GM21825 (cell line): ENCODE data around the gene C5orf34.
A peak's percentile ranks its signal among the peaks of the same experiment; 100 is the strongest.
"Not testable (repeated sequence)": the region's sequence is repeated elsewhere in the genome, so short reads cannot be mapped to it uniquely, and the experiment has no call there.

Experiments
- ATAC-seq: cut with Tn5 transposase; IDR thresholded peaks from one replicate; pipeline ENCODE4 v1.9.1; 2021; ENCODE audit warnings: mild to moderate bottlenecking, moderate library complexity; ENCODE audit not compliant: unreplicated experiment

Gene C5orf34

GRCh38 chr5:43514816-43515677 is at the start of gene C5orf34:
Gene C5orf34 (minus strand): TSS chr5:43515148. CDS start chr5:43509339, 5,809 bp downstream.
- peak; percentile 99 for ATAC-seq

DNA sequence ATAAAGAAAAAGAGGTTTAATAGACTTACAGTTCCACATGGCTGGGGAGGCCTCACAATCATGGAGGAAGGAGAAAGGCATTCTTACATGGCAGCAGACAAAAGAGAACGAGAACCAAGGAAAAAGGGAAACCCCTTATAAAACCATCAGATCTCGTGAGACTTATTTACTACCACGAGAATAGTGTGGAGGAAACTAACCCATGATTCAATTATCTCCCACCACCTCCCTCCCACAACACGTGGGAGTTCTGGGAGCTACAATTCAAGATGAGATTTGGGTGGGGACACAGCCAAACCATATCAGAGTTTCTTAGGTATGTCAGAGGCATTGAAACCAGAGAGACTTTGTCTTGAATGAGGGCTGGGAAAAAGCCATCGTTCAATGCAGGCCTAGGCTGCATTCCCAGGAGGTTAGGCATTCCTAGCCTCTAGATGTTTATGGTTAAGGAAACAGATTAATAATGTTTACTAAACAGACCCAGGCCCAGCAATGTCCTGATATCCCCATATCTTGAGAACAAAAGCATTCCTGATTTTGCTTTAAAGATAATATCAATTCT is 49.4 kb upstream of the C5orf34 start:
- ATAC-seq = no peak

- ATAC-seq = no peak
These were observed 48.4 kb upstream of the C5orf34 start for GRCh38 chr5:43563321-43563720.

- ATAC-seq = no peak
These were observed 46.4 kb upstream of the C5orf34 start for GRCh38 chr5:43561356-43561755.

DNA sequence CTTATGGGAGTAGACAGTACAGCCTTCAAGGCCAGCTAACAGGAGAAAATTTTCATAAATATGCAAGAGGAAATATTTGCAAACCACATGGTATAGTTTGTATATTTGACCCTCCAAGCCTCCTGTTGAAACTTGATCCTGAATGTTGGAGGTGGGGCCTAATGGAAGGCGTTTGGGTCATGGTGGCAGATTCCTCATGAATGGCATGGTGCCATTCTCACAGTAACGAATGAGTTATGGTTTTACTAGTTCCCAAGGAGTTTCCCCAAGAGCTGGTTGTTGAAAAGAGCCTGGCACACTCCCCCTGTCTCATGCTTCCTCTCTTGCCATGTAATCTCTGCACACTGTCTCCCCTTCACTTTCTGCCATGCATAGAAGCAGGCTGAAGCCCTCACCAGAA is 45.2 kb upstream of the C5orf34 start:
- ATAC-seq = no peak

- peak; percentile 75 for ATAC-seq
These were observed 42.1 kb upstream of the C5orf34 start, which contains the start of gene PAIP1 for GRCh38 chr5:43556857-43557542. Gene PAIP1 (minus strand): TSS chr5:43557077. CDS start chr5:43556846, 231 bp downstream.

DNA sequence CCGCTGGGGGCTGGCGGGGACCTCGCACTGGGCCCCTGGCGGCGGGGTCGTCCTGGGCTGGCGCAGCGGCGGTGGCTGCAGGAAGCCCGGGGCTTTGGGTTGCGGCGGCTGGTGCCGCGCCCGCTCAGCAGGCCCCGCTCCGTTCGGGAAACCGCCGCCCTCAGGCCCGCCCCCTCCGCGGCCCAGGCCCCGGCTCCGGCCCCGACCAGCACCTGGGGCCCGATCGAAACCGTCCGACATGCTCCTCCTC is 41.6 kb upstream of the C5orf34 start:
- ATAC-seq = peak; percentile 89

DNA sequence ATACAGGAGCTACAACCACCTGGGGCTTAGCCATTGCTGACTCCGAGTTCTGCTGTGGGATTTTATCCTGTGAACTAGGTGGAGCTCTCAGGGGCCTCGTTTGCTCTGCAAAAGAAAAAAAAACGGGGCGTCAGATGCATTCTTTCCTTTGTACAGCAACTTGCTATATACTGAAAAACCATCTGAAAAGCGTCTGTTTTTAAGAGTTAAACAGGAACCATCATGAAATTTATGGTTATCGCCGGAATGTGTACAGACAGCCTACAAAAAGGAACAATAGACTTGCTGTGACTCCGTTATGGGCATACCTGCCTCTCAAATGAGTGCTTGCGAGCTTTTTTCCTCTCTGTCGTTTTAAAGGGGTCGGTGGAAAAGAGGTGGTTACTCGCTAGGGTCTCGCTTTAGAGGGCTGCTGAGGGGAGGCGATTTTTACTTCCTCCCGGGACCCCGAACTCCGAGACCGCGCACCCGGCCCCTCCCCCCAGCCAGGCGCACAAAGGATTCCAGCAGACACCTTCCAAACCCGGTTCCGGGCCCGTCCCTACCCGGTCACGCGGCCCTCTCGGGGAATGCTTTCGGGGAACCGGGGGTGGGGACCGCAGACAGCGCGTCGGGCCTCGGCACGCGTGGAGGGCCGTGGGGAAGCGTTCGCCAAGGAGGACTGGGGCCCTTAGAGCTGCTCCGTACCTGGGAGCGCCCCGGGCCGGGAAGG is 41.1 kb upstream of the C5orf34 start:
- ATAC-seq = peak; percentile 28

GRCh38 chr5:43554497-43554896 is 39.5 kb upstream of the C5orf34 start:
- no peak for ATAC-seq

- ATAC-seq = no peak
These were observed 38.4 kb upstream of the C5orf34 start for GRCh38 chr5:43553381-43553780.

DNA sequence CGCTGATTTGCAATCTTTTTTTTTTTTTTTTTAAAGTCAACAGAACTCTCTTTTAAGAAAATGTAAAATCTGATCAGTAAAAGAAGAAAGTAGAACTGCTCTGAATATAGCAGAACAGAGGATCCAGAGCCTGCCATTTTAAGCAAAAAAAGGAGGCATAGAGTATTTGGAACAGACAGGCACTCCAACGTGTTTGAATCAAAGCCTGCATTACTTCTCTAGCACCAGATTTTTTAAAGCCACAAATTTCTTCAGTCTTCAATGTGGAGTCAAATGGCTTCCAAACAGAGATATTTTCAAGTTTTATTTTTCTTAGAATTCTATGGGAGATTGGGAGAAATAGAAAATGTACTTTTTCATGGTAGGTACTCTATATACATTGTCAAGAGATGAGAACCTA is 36.8 kb upstream of the C5orf34 start:
- no peak for ATAC-seq

- not testable (repeated sequence) for ATAC-seq
These were observed 34.3 kb upstream of the C5orf34 start for GRCh38 chr5:43549272-43549671.

DNA sequence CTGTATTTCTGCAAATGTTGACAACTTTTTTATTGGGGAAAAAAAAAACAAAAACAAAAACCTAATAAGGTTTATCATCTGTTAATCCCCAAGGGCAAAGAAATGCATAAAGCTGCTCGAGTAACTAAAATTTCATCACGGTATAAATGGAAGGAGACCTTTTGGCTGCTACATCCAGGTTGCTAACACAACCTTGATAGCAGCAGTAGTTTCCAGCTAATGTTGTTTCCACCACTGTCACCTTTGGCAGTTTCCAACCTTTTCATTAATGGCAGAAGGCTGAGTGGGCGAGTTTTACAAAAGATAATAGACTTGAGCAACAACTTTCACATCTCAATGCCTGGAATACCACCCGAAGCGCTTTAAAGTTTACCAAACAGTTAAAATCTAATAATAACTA is 33.4 kb upstream of the C5orf34 start:
- ATAC-seq = no peak

DNA sequence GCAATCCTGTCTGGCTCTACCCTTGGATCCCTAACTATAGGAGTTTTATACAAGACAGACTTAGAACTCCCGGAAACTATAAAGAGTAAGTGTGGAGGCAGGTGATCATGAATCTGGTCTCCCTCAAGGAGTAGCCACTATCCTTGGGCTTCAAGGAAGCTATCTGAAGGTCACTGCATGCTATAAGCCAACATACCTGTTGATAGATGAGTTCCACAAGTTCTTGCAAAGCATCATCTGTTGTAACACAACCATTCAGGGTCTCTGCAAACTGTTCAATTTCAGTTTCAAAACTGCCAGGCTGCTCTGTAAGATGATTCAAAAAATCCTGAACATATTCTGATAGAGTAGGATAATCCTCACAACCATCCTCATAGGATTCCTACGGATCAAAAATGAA is 32.6 kb upstream of the C5orf34 start:
- ATAC-seq = no peak

- ATAC-seq = no peak
These were observed 28.5 kb upstream of the C5orf34 start for GRCh38 chr5:43543434-43543833.

DNA sequence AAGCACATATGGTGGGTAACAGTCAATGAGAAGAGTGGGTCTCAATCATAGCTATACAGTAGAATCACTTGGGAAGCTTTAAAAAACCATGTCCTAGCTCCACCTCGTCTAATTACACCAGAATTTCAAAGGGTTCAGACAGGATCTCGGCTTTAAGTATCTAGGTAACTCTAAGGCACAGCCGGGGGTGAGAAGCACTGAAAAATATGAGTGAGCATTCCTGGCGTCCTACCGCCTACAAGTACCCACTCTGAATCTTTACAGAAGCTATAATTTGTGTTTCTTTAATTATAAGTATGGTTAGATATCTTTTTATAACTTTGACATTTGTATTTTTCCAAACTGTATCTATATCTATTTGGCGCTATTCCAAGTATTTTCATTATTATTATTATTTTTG is 25.8 kb upstream of the C5orf34 start:
- no peak for ATAC-seq

- no peak for ATAC-seq
These were observed 22.0 kb upstream of the C5orf34 start for GRCh38 chr5:43536972-43537371.

DNA sequence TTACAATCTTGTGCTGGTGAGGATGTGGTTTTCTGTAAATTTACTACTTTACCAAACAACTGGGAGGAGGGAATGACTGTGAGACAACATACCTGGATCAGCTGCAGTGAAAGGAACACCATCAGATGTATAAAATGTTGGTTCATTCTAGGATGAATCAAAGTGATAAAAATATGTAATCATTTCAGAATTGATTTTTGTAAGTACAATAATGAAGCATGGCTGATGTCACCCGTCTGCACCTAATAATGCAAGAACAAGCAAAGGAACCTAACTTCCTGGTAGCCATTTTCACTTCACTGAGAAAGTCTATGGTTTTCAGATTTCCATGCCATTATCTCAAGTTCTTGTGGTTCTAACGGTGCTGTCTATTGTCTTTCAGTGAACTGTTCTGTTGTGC is 18.7 kb upstream of the C5orf34 start:
- no peak for ATAC-seq

DNA sequence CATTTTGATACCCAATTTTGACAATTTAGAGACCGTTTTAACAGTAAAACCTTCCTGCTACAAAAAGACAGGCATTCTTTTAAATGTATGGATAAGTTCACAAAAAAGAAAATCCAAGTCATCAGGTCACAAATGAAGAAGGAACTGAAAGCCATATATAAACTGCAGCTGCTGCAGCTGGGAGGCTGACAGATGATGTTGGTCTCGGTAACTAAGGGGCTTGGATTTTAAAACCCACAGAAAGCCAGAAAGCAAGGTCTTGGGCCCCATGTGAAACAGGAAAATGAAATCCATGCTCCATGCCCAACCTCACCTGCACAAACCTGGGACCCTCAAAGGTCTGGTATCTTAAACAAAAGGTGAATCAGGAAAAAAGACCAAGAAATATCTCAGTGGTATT is 15.7 kb upstream of the C5orf34 start:
- ATAC-seq = no peak

DNA sequence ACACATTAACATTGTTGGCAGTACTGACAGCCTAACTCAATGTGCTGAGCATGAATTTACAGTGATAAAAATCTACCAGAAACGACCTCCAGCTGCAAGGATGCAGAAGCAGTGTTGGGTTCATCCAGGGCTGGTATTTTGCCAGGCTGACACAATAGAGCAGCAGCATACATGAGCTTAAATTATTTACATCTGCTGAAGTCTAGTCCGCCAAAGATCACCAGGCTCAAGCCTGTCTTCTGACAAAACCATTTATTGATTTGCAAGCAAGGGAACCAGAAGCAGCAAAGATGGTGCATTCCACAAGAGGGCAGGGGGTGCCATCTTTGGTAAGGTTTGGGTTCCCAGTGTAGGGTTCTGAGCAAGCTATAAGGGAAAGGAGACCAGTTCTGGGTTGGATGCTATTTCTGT is 8.7 kb upstream of the C5orf34 start:
- no peak for ATAC-seq

DNA sequence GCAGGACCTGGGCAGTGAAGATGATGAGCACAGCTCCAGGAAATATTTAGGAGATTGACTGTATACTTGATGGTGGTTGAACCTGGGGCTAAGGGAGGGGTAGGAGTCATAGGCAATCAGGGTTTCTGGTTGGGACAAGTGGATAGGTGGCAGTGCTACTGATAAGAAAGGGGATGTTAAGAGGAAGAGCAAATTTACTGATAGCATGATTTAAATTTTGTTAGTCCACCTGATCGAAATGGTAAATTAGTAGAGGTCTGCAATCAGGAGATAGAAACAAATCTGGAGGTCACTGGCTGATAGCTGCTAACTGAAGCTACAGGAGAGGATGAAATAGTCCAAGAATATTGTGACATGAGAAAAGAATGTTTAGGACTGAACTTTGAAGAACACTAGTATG is 5.7 kb upstream of the C5orf34 start:
- no peak for ATAC-seq

DNA sequence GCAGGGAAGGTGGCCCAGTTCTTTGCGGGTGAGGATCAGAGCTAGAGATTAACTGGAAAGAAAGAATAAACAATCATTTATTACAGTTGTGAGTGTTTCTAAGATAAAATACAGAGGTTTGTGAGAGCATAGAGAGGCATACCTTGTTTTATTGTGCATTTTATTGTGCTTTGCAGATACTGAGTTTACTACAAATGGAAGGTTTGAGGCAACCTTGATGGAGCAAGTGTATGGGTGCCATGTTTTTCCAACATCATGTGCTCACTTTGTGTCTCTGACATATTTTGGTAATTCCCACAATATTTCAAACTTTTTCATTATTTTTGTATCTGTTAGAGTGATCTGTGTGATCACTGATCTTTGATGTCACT is 715 bp upstream of the C5orf34 start:
- ATAC-seq = no peak
